ENCODE measurements around the gene CDKL5.

GRCh38 chrX:18542905-18543304 is 117.5 kb downstream of the CDKL5 start:
- TF ChIP-seq CTCF (IDR thresholded peaks at IDR 0.05), result no peak
- no peak for TF ChIP-seq EP300 (IDR thresholded peaks at IDR 0.05)
